Type B pancreatic cell (in vitro differentiated cells): ENCODE results near the gene COL4A1. TPM values are rescaled to one million over a fixed set of nuclear protein-coding genes. Genes with fewer than 3 reads are reported as not detected.

Source experiments
- DNase-seq: peaks from one replicate; pipeline ENCODE4 v3.0.0; 2021; ENCODE audit warnings: mixed read lengths; ENCODE audit not compliant: unreplicated experiment; ENCODE audit errors: extremely low spot score
- H3K27ac Mint-ChIP-seq: 2 replicates; pipeline ENCODE4 v1.8.0; 2021; ENCODE audit warnings: mild to moderate bottlenecking, mixed read lengths
- H3K27me3 Mint-ChIP-seq: 2 replicates; pipeline ENCODE4 v1.8.0; 2021; ENCODE audit warnings: mixed read lengths
- H3K36me3 Mint-ChIP-seq: 2 replicates; pipeline ENCODE4 v1.8.0; 2021; ENCODE audit warnings: mixed read lengths
- H3K4me1 Mint-ChIP-seq: one replicate; pipeline ENCODE4 v1.8.0; 2021; ENCODE audit warnings: mixed read lengths; ENCODE audit not compliant: unreplicated experiment
- H3K4me3 Mint-ChIP-seq: 2 replicates; pipeline ENCODE4 v1.8.0; 2021; ENCODE audit warnings: mild to moderate bottlenecking, mixed read lengths
- H3K9me3 Mint-ChIP-seq: 2 replicates; pipeline ENCODE4 v1.8.0; 2021; ENCODE audit warnings: mixed read lengths
- CTCF ChIP-seq: fragments of 200-600 bp; sonication (generic); conservative IDR thresholded peaks from 2 replicates; pipeline ENCODE4 v1.5.0; 2021; ENCODE audit warnings: antibody characterized with exemption, mild to moderate bottlenecking
- total RNA-seq: library from RNA; stranded (reverse); gene quantifications from 2 replicates; pipeline ENCODE4 v1.2.1, GENCODE V29; 2021; ENCODE audit warnings: low replicate concordance

The COL4A1 gene
- total RNA-seq, 1 donor from 2014 or later: 83.6 TPM

- H3K4me1 Mint-ChIP-seq: peaks cover 10% of the 10 kb centered on the region
- H3K36me3 Mint-ChIP-seq: no peaks in the 10 kb centered on the region
- DNase-seq: no peak
- no peak for TF ChIP-seq CTCF
- no peak overlapping the region for H3K27ac Mint-ChIP-seq
- H3K4me3 Mint-ChIP-seq: no peak overlapping the region
- peaks cover 6% of the 10 kb centered on the region for H3K9me3 Mint-ChIP-seq
- peaks cover 7% of the 10 kb centered on the region for H3K27me3 Mint-ChIP-seq
These were observed 9.9 kb downstream of the COL4A1 start for GRCh38 chr13:110297011-110297410.

DNA sequence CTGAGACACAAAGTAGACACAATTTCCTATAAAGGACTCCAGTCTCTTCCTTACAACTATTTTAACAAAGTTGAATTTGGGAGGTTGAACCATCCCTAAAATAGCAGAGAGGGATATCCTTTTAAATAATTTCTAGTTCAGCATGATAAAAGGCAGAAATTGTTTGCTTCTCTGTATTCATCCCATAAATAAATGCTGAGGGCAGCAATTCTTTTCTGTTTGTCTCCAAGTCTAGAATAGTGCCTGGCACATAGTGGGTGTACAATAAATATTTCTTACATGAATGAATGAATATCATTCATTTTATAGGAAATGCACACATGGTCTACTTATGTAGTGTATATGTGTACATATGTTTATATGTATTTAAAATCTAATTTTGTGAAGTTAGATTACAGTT, 12.3 kb downstream of the COL4A1 start:
- Mint-ChIP-seq H3K4me1 (no peaks in the 10 kb centered on the region), H3K36me3 (no peaks in the 10 kb centered on the region), H3K27ac (no peak overlapping the region), H3K9me3 (peaks cover 8% of the 10 kb centered on the region), H3K4me3 (no peak overlapping the region), H3K27me3 (no peaks in the 10 kb centered on the region)
- TF ChIP-seq CTCF: no peak
- DNase-seq: no peak

DNA sequence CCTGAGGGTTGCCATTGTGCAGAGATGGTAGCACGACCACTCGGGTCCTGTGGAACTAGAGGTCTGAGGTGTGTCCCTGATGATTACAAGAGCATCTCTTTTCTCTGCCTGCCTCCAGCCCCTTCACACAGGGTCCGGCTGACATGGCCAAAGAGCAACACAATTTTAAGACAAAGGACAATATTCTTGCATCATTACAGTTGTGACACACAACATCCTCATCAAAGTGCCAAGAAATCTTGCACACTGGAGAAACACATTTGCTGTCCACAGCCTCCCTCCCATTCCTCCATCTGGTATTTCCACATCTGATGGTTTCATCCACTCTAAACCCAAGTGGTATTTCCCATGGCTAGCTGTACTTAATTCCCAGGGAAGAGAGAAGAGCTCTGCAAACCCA, 12.8 kb downstream of the COL4A1 start:
- no peaks in the 10 kb centered on the region for H3K27me3 Mint-ChIP-seq
- H3K4me1 Mint-ChIP-seq: no peaks in the 10 kb centered on the region
- H3K27ac Mint-ChIP-seq: no peak overlapping the region
- H3K4me3 Mint-ChIP-seq: no peak overlapping the region
- peaks cover 8% of the 10 kb centered on the region for H3K9me3 Mint-ChIP-seq
- H3K36me3 Mint-ChIP-seq: no peaks in the 10 kb centered on the region
- DNase-seq: no peak
- TF ChIP-seq CTCF: no peak

GRCh38 chr13:110293649-110294048, 13.3 kb downstream of the COL4A1 start:
- Mint-ChIP-seq H3K9me3 (peaks cover 8% of the 10 kb centered on the region), H3K4me3 (no peak overlapping the region), H3K27me3 (no peaks in the 10 kb centered on the region), H3K36me3 (no peaks in the 10 kb centered on the region), H3K27ac (no peak overlapping the region), H3K4me1 (no peaks in the 10 kb centered on the region)
- DNase-seq: no peak
- no peak for TF ChIP-seq CTCF

- no peaks in the 10 kb centered on the region for H3K27me3 Mint-ChIP-seq
- H3K27ac Mint-ChIP-seq: no peak overlapping the region
- no peak for DNase-seq
- no peaks in the 10 kb centered on the region for H3K36me3 Mint-ChIP-seq
- no peaks in the 10 kb centered on the region for H3K4me1 Mint-ChIP-seq
- H3K9me3 Mint-ChIP-seq: peaks cover 8% of the 10 kb centered on the region
- TF ChIP-seq CTCF: no peak
- H3K4me3 Mint-ChIP-seq: no peak overlapping the region
These were observed 13.9 kb downstream of the COL4A1 start for GRCh38 chr13:110293037-110293436.

DNA sequence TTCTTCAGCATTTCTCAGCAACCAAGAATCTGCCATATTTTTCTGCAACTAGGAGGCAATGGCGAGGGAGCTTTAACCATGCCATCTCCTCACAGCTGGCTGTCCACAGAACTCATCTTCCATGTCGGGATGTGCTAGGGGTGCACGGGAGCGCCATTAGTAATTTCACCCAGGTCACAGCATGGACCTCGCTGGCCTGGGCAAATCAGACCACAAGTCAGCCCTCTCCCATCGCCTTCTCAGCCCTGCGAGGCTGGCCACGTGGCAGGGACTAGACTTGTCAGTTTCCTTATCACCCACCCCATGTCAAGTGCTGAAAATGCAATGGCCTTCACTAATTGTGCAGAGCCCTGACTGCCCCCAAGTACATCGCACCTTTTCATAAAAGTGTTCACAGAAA, 15.7 kb downstream of the COL4A1 start:
- no peak for DNase-seq
- Mint-ChIP-seq H3K9me3 (peaks cover 8% of the 10 kb centered on the region), H3K4me1 (no peaks in the 10 kb centered on the region), H3K36me3 (peaks cover 3% of the 10 kb centered on the region), H3K27ac (no peak overlapping the region), H3K4me3 (no peak overlapping the region), H3K27me3 (no peaks in the 10 kb centered on the region)
- TF ChIP-seq CTCF: no peak
